Measurements from ENCODE around the gene CERK. TPM values are rescaled to one million over a fixed set of nuclear protein-coding genes. Genes with fewer than 3 reads are reported as not detected.

Gene CERK
- total and polyA plus RNA-seq, 7 donors = 13.0 to 38.1 (median 26.9) TPM

DNA sequence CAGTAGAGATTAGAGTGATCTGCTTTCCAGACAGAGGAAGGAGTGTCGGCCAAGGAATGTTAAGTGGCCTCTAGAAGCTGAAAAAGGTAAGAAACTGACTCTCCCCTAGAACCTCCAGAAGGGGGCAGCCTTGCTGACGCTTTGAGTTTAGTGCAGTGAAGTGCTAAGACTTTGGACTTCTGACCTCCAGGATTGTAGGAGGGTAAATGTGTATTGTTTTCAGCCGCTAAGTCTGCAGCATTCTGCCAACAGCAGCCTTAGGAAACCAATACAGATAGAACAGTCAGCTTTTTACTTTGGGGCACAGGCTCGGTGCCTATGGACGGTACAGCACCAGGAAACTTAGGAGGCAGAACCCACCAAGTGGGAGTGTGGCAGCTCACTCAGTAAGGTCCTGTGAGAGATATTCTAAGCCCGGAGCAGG lies 20.8 kb upstream of the CERK start:
- ATAC-seq (no peak), DNase-seq (no peak)
- TF ChIP-seq, protein P1, sequence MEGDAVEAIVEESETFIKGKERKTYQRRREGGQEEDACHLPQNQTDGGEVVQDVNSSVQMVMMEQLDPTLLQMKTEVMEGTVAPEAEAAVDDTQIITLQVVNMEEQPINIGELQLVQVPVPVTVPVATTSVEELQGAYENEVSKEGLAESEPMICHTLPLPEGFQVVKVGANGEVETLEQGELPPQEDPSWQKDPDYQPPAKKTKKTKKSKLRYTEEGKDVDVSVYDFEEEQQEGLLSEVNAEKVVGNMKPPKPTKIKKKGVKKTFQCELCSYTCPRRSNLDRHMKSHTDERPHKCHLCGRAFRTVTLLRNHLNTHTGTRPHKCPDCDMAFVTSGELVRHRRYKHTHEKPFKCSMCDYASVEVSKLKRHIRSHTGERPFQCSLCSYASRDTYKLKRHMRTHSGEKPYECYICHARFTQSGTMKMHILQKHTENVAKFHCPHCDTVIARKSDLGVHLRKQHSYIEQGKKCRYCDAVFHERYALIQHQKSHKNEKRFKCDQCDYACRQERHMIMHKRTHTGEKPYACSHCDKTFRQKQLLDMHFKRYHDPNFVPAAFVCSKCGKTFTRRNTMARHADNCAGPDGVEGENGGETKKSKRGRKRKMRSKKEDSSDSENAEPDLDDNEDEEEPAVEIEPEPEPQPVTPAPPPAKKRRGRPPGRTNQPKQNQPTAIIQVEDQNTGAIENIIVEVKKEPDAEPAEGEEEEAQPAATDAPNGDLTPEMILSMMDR (IDR thresholded peaks at IDR 0.05) = peak; percentile 71
- H3K9me3 ChIP-seq = no peaks in the 10 kb centered on the region
- intact Hi-C loops (cut with DNase I) = no loop called here
- H3K36me3 ChIP-seq (ENCODE audit: insufficient read depth in 1 of 2, low read depth in 1 of 2) = peaks cover 0 to 5% of the 10 kb centered on the region in 2 donors
- 45 to 47% (median 46%) methylated on average over 6 of the region's 6 CpGs for WGBS, 3 donors
- H3K27ac ChIP-seq = peak overlapping the region; percentile 49
- peaks cover 17% of the 10 kb centered on the region for H3K4me1 ChIP-seq
- H3K4me3 ChIP-seq = no peak overlapping the region
- no peaks in the 10 kb centered on the region for H3K27me3 ChIP-seq (ENCODE audit: insufficient read depth in 3 of 3, low read length in 2 of 3)

DNA sequence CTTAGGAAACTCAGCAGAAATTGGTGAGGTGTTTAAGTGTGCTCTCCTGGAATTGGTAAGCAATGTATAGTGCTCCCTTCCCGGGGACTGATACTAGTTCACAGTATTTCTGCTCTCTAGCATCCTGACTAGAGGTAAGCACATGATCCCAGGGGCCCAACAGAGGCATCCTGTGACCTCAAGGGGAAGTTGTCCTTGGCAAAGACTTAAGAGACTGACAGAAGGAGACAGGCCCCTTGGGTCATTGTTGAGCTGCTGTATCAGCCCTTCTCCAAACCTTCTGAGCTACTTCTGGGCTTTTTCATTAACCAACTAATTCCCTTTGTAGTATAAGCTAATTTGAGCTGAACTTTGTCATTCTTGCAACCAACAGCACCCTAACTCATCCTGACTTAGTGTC lies 20.1 kb upstream of the CERK start:
- DNase-seq (no peak), ATAC-seq (no peak)
- TF ChIP-seq, protein P1 (IDR thresholded peaks at IDR 0.05) = no peak
- Histone ChIP-seq H3K9me3 (no peaks in the 10 kb centered on the region), H3K27ac (peak overlapping the region; percentile 49), H3K36me3 (ENCODE audit: insufficient read depth in 1 of 2, low read depth in 1 of 2) (peaks cover 0 to 5% of the 10 kb centered on the region in 2 donors), H3K27me3 (ENCODE audit: insufficient read depth in 3 of 3, low read length in 2 of 3) (no peaks in the 10 kb centered on the region), H3K4me3 (no peak overlapping the region), H3K4me1 (peaks cover 19% of the 10 kb centered on the region)
- intact Hi-C loops (cut with DNase I) = no loop called here
- WGBS, 3 donors = 68 to 73% (median 69%) methylated on average over 1 of the region's 1 CpG

DNA sequence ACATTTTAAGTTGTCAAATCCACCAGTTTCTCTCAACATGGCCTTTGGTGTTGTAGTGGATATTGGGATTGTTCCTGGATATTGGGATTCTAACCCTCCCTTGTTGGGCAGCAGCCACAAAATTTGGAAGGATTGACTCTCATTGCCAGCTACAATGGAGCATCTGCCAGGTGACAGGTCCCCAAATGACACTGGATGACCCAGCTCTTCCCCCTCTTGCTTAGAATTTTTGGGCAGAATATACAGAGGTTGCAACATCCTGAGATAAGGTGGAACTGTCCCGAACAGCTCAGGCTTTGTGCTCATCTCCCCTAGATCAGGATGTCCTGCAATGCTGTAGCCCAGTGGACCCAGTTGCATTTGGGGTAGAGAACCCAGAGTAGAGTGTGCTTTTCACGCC lies 19.1 kb upstream of the CERK start:
- H3K4me3 ChIP-seq = no peak overlapping the region
- H3K27me3 ChIP-seq (ENCODE audit: insufficient read depth in 3 of 3, low read length in 2 of 3) = no peaks in the 10 kb centered on the region
- no peaks in the 10 kb centered on the region for H3K9me3 ChIP-seq
- intact Hi-C loops (cut with DNase I) = no loop called here
- ATAC-seq (no peak), DNase-seq (no peak)
- peaks cover 0 to 5% of the 10 kb centered on the region in 2 donors for H3K36me3 ChIP-seq (ENCODE audit: insufficient read depth in 1 of 2, low read depth in 1 of 2)
- 84 to 95% (median 93%) methylated on average over 2 of the region's 2 CpGs for WGBS, 3 donors
- no peak overlapping the region for H3K27ac ChIP-seq
- H3K4me1 ChIP-seq = peaks cover 27% of the 10 kb centered on the region
- TF ChIP-seq, protein P1 (IDR thresholded peaks at IDR 0.05) = no peak

DNA sequence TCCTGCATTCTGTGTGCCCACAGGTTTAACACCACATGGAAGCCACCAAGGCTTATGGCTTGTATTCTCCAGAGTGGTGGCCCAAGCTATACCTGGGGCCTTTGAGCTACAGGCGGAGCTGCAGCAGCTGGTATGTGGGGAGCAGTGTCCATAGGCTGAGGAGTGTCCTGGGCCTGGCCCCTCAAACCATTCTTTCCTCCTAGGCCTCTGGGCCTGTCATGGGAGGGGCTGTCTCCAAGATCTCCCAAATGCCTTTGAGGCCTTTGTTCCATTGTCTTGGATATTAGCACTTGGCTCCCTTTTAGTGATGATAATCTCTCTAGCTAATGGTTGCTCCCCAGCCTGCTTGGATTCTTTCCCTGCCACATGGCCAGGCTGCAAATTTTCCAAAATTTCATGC lies 18.0 kb upstream of the CERK start:
- ATAC-seq (no peak), DNase-seq (no peak)
- Histone ChIP-seq H3K27ac (no peak overlapping the region), H3K4me3 (no peak overlapping the region), H3K27me3 (ENCODE audit: insufficient read depth in 3 of 3, low read length in 2 of 3) (no peaks in the 10 kb centered on the region), H3K9me3 (no peaks in the 10 kb centered on the region), H3K4me1 (peaks cover 32% of the 10 kb centered on the region), H3K36me3 (ENCODE audit: insufficient read depth in 1 of 2, low read depth in 1 of 2) (peaks cover 0 to 4% of the 10 kb centered on the region in 2 donors)
- intact Hi-C loops (cut with DNase I) = no loop called here
- TF ChIP-seq, protein P1 (IDR thresholded peaks at IDR 0.05) = no peak
- WGBS, 3 donors = 89 to 94% (median 93%) methylated on average over 1 of the region's 1 CpG

DNA sequence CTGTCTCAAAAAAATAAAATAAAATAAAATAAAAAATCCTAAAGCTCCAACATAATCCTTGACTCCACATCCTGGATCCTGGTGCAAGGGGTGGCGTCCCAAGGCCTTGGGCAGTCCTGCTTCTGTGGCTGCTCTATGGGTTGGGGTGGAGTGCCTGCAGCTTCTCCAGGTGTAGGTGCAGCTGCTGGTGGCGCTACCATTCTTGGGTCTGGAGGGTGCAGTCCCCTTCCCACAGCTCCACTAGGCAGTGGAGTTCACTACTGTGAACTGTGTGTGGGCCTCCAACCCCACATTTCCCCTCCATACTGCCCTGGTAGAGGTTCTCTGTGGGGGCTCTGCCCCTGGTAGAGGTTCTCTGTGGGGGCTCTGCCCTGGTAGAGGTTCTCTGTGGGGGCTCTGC lies 17.5 kb upstream of the CERK start:
- H3K9me3 ChIP-seq = no peaks in the 10 kb centered on the region
- intact Hi-C loops (cut with DNase I) = no loop called here
- 99 to 100% (median 100%) methylated on average over 2 of the region's 2 CpGs for WGBS, 3 donors
- no peaks in the 10 kb centered on the region for H3K36me3 ChIP-seq (ENCODE audit: insufficient read depth in 1 of 2, low read depth in 1 of 2)
- peaks cover 38% of the 10 kb centered on the region for H3K4me1 ChIP-seq
- peak overlapping the region; percentile 99 for H3K27ac ChIP-seq
- TF ChIP-seq, protein P1 (IDR thresholded peaks at IDR 0.05) = no peak
- H3K4me3 ChIP-seq = no peak overlapping the region
- H3K27me3 ChIP-seq (ENCODE audit: insufficient read depth in 3 of 3, low read length in 2 of 3) = no peaks in the 10 kb centered on the region
- ATAC-seq (no peak), DNase-seq (no peak)

Measured in psoas muscle (tissue), 8 donors.